Measurements from ENCODE around the gene MRPL23.
"Not testable (repeated sequence)": the region's sequence is repeated elsewhere in the genome, so short reads cannot be mapped to it uniquely, and the experiment has no call there.

The MRPL23 gene

GRCh38 chr11:1934335-1935155 lies 12.6 kb upstream of the MRPL23 start:
- DNase-seq, result no peak

- DNase-seq, result no peak
Measured at GRCh38 chr11:1935156-1936071, 11.7 kb upstream of the MRPL23 start.

GRCh38 chr11:1936072-1936780 lies 10.9 kb upstream of the MRPL23 start:
- DNase-seq, result no peak

GRCh38 chr11:1936781-1937615 lies 10.1 kb upstream of the MRPL23 start:
- DNase-seq, result no peak

GRCh38 chr11:1937616-1938342 lies 9.4 kb upstream of the MRPL23 start:
- no peak for DNase-seq

- no peak for DNase-seq
Measured at GRCh38 chr11:1938343-1939005, 8.7 kb upstream of the MRPL23 start.

GRCh38 chr11:1939006-1939625 lies 8.0 kb upstream of the MRPL23 start:
- DNase-seq, result peak; percentile 90

- DNase-seq, result not testable (repeated sequence)
Measured at GRCh38 chr11:1939788-1940187, 7.3 kb upstream of the MRPL23 start.

- DNase-seq, result no peak
Measured at GRCh38 chr11:1942558-1943260, 4.4 kb upstream of the MRPL23 start.

GRCh38 chr11:1943576-1943975 lies 3.6 kb upstream of the MRPL23 start:
- no peak for DNase-seq

- DNase-seq, result no peak
Measured at GRCh38 chr11:1943977-1944376, 3.2 kb upstream of the MRPL23 start.

- DNase-seq, result no peak
Measured at GRCh38 chr11:1947592-1948237, 583 bp downstream of the MRPL23 start.

GRCh38 chr11:1948389-1948788 lies 1.3 kb downstream of the MRPL23 start:
- no peak for DNase-seq

GRCh38 chr11:1949302-1949701 lies 2.2 kb downstream of the MRPL23 start:
- DNase-seq, result no peak

- no peak for DNase-seq
Measured at GRCh38 chr11:1949922-1950321, 2.8 kb downstream of the MRPL23 start.

- no peak for DNase-seq
Measured at GRCh38 chr11:1952806-1953482, 5.8 kb downstream of the MRPL23 start.

GRCh38 chr11:1953489-1954266 lies 6.5 kb downstream of the MRPL23 start:
- no peak for DNase-seq

GRCh38 chr11:1958367-1958766 lies 11.2 kb downstream of the MRPL23 start:
- no peak for DNase-seq
